ENCODE data around the gene ANKRD17. TPM values are rescaled to one million over a fixed set of nuclear protein-coding genes. Genes with fewer than 3 reads are reported as not detected.

The ANKRD17 gene
- total and polyA plus RNA-seq, 5 donors from 2014 or later: 6.9 to 63.4 (median 9.9) TPM

DNA sequence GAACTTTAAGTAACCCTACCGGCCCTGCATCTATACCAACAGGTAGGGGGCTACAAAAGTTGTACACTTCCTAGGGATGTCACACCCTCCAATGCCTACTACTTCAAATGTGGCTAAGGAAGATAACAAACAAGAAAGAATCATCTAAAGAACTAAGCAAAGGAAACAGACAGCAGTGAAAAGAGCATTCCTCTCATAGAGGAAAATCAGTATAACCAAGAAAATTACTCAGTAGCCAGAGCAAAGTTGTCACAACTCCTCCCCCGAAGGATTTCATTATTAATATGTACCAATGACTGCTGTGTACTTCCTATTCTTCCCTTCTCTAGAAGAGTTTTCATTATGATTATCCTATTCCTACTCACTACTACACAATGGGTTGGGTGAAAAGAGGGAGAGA, 12.6 kb downstream of the ANKRD17 start:
- no peaks in the 10 kb centered on the region for H3K27me3 ChIP-seq (ENCODE audit: control insufficient read depth, insufficient read depth, low read length)
- DNase-seq: no peak
- H3K4me1 Mint-ChIP-seq: peaks cover 48 to 75% (median 49%) of the 10 kb centered on the region in 4 donors
- H3K27ac Mint-ChIP-seq: peak overlapping the region; percentile 1 to 52 (median 23)
- no peaks in the 10 kb centered on the region for H3K27me3 Mint-ChIP-seq
- H3K9me3 Mint-ChIP-seq: no peaks in the 10 kb centered on the region
- H3K4me3 Mint-ChIP-seq: peak overlapping the region in 2 of 4 donors; percentile 5 to 24
- H3K9me3 ChIP-seq (ENCODE audit: control insufficient read depth in 2 of 2, low read length in 2 of 2): no peaks in the 10 kb centered on the region
- H3K36me3 Mint-ChIP-seq: peaks cover 21% of the 10 kb centered on the region
- ATAC-seq (ENCODE audit: low read depth in 2 of 2): no peak
- H3K27ac ChIP-seq (ENCODE audit: insufficient read depth, low read length, poor library complexity, severe bottlenecking): no peak overlapping the region
- peaks cover 5% of the 10 kb centered on the region for H3K36me3 ChIP-seq (ENCODE audit: control insufficient read depth, insufficient read depth, low read length)
- H3K4me1 ChIP-seq (ENCODE audit: control insufficient read depth, insufficient read depth, low read length, poor library complexity, severe bottlenecking): peaks cover 9% of the 10 kb centered on the region
- H3K4me3 ChIP-seq (ENCODE audit: low read depth, low read length): peak overlapping the region; percentile 34

DNA sequence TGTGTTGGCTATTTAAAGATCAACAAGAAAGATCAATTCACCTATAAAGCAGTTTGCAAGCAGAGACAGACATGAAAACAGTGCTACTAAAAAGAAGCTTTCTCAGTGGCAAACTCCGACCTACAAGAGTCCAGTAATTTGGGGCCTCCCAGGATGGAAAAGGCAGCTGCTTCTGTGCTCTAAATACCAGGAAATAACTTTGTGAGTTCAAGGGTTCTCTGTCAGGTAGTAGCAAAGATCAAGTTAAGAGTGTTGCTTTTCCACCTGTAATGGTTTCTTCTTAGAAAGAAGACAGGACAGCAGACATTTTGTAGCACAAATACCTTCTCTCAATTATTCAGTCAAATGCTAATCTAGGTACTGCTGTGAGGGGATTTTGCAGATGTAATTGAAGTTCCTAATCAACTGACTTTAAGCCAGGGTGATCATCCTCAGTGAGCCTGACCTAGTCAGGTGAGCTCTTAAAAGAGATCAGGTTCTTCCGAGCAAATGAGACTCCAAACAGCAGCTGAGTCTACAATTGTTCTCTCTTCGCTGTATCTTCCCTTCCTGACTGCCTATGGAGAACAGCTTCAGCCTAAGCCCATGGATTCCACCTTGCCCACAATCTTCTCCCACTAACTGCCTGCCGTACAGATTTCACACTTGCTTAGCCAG, 13.5 kb downstream of the ANKRD17 start:
- no peak for ATAC-seq (ENCODE audit: low read depth in 2 of 2)
- Histone ChIP-seq H3K4me1 (ENCODE audit: control insufficient read depth, insufficient read depth, low read length, poor library complexity, severe bottlenecking) (peaks cover 8% of the 10 kb centered on the region), H3K27ac (ENCODE audit: insufficient read depth, low read length, poor library complexity, severe bottlenecking) (no peak overlapping the region), H3K36me3 (ENCODE audit: control insufficient read depth, insufficient read depth, low read length) (peaks cover 2% of the 10 kb centered on the region), H3K4me3 (ENCODE audit: low read depth, low read length) (no peak overlapping the region), H3K9me3 (ENCODE audit: control insufficient read depth in 2 of 2, low read length in 2 of 2) (no peaks in the 10 kb centered on the region), H3K27me3 (ENCODE audit: control insufficient read depth, insufficient read depth, low read length) (no peaks in the 10 kb centered on the region)
- H3K27me3 Mint-ChIP-seq: no peaks in the 10 kb centered on the region
- peaks cover 45 to 73% (median 47%) of the 10 kb centered on the region in 4 donors for H3K4me1 Mint-ChIP-seq
- peak overlapping the region in 2 of 4 donors; percentile 3 to 57 for H3K4me3 Mint-ChIP-seq
- no peaks in the 10 kb centered on the region for H3K9me3 Mint-ChIP-seq
- DNase-seq: no peak
- peak overlapping the region in 1 of 3 donors; percentile 52 for H3K27ac Mint-ChIP-seq
- peaks cover 16% of the 10 kb centered on the region for H3K36me3 Mint-ChIP-seq

DNA sequence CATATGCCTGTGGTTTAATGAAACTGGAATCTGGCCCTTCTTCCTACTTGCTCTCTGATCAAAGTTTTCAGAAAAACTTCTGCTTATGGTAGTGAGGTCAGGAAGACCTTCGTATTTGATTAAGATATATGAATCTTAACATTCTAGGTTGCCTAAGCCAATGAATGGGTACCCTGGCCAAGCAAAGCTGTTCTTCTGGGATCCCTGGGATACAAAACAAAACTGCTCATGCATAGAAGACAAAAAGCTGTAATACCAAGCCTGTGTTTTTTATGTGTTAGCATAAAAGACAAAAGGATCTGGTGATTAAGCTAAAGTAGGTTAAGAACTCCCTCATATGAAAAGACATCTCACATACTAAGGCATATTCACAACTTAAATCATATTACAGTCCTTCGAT, 21.6 kb downstream of the ANKRD17 start:
- no peak for ATAC-seq (ENCODE audit: low read depth in 2 of 2)
- H3K4me3 ChIP-seq (ENCODE audit: low read depth, low read length): no peak overlapping the region
- Mint-ChIP-seq H3K4me3 (no peak overlapping the region), H3K36me3 (peaks cover 43% of the 10 kb centered on the region), H3K4me1 (peaks cover 33 to 56% (median 39%) of the 10 kb centered on the region in 4 donors), H3K9me3 (no peaks in the 10 kb centered on the region), H3K27ac (peak overlapping the region; percentile 37 to 77 (median 48)), H3K27me3 (no peaks in the 10 kb centered on the region)
- no peaks in the 10 kb centered on the region for H3K4me1 ChIP-seq (ENCODE audit: control insufficient read depth, insufficient read depth, low read length, poor library complexity, severe bottlenecking)
- H3K36me3 ChIP-seq (ENCODE audit: control insufficient read depth, insufficient read depth, low read length): peaks cover 26% of the 10 kb centered on the region
- H3K27ac ChIP-seq (ENCODE audit: insufficient read depth, low read length, poor library complexity, severe bottlenecking): no peak overlapping the region
- no peak for DNase-seq
- no peaks in the 10 kb centered on the region for H3K27me3 ChIP-seq (ENCODE audit: control insufficient read depth, insufficient read depth, low read length)
- no peaks in the 10 kb centered on the region for H3K9me3 ChIP-seq (ENCODE audit: control insufficient read depth in 2 of 2, low read length in 2 of 2)

- H3K27me3 ChIP-seq (ENCODE audit: control insufficient read depth, insufficient read depth, low read length): no peaks in the 10 kb centered on the region
- H3K9me3 ChIP-seq (ENCODE audit: control insufficient read depth in 2 of 2, low read length in 2 of 2): no peaks in the 10 kb centered on the region
- no peak overlapping the region for H3K4me3 ChIP-seq (ENCODE audit: low read depth, low read length)
- H3K27ac ChIP-seq (ENCODE audit: insufficient read depth, low read length, poor library complexity, severe bottlenecking): no peak overlapping the region
- no peak for DNase-seq
- Mint-ChIP-seq H3K4me1 (peaks cover 36 to 58% (median 42%) of the 10 kb centered on the region in 4 donors), H3K27me3 (no peaks in the 10 kb centered on the region), H3K27ac (peak overlapping the region in 1 of 3 donors; percentile 37), H3K36me3 (peaks cover 48% of the 10 kb centered on the region), H3K9me3 (no peaks in the 10 kb centered on the region), H3K4me3 (no peak overlapping the region)
- ATAC-seq (ENCODE audit: low read depth in 2 of 2): no peak
- peaks cover 30% of the 10 kb centered on the region for H3K36me3 ChIP-seq (ENCODE audit: control insufficient read depth, insufficient read depth, low read length)
- H3K4me1 ChIP-seq (ENCODE audit: control insufficient read depth, insufficient read depth, low read length, poor library complexity, severe bottlenecking): no peaks in the 10 kb centered on the region
Observed at GRCh38 chr4:73236151-73236550, 22.4 kb downstream of the ANKRD17 start.

GRCh38 chr4:73234712-73235111, 23.9 kb downstream of the ANKRD17 start:
- DNase-seq (no peak), ATAC-seq (ENCODE audit: low read depth in 2 of 2) (no peak)
- Mint-ChIP-seq H3K27ac (peak overlapping the region in 2 of 3 donors; percentile 4 to 82), H3K4me3 (no peak overlapping the region), H3K4me1 (peaks cover 31 to 57% (median 45%) of the 10 kb centered on the region in 4 donors), H3K27me3 (no peaks in the 10 kb centered on the region), H3K9me3 (no peaks in the 10 kb centered on the region), H3K36me3 (peaks cover 54% of the 10 kb centered on the region)
- H3K4me3 ChIP-seq (ENCODE audit: low read depth, low read length): no peak overlapping the region
- H3K4me1 ChIP-seq (ENCODE audit: control insufficient read depth, insufficient read depth, low read length, poor library complexity, severe bottlenecking): no peaks in the 10 kb centered on the region
- H3K27ac ChIP-seq (ENCODE audit: insufficient read depth, low read length, poor library complexity, severe bottlenecking): no peak overlapping the region
- H3K9me3 ChIP-seq (ENCODE audit: control insufficient read depth in 2 of 2, low read length in 2 of 2): no peaks in the 10 kb centered on the region
- H3K27me3 ChIP-seq (ENCODE audit: control insufficient read depth, insufficient read depth, low read length): no peaks in the 10 kb centered on the region
- H3K36me3 ChIP-seq (ENCODE audit: control insufficient read depth, insufficient read depth, low read length): peaks cover 30% of the 10 kb centered on the region

- H3K4me1 ChIP-seq (ENCODE audit: control insufficient read depth, insufficient read depth, low read length, poor library complexity, severe bottlenecking): no peaks in the 10 kb centered on the region
- peaks cover 0 to 1% (median 0%) of the 10 kb centered on the region in 7 donors for H3K9me3 Mint-ChIP-seq
- no peaks in the 10 kb centered on the region for H3K9me3 ChIP-seq (ENCODE audit: control insufficient read depth in 2 of 2, low read length in 2 of 2)
- no peaks in the 10 kb centered on the region for H3K27me3 ChIP-seq (ENCODE audit: control insufficient read depth, insufficient read depth, low read length)
- no peak overlapping the region for H3K4me3 ChIP-seq (ENCODE audit: low read depth, low read length)
- no peak overlapping the region for H3K27ac ChIP-seq (ENCODE audit: insufficient read depth, low read length, poor library complexity, severe bottlenecking)
- no peak for DNase-seq
- H3K36me3 Mint-ChIP-seq: peaks cover 44% of the 10 kb centered on the region
- ATAC-seq (ENCODE audit: low read depth in 2 of 2): no peak
- peak overlapping the region in 1 of 3 donors; percentile 59 for H3K27ac Mint-ChIP-seq
- H3K36me3 ChIP-seq (ENCODE audit: control insufficient read depth, insufficient read depth, low read length): peaks cover 30% of the 10 kb centered on the region
- no peaks in the 10 kb centered on the region for H3K27me3 Mint-ChIP-seq
- no peak overlapping the region for H3K4me3 Mint-ChIP-seq
- H3K4me1 Mint-ChIP-seq: peaks cover 20 to 34% (median 28%) of the 10 kb centered on the region in 4 donors
Observed at GRCh38 chr4:73231518-73232487, 26.8 kb downstream of the ANKRD17 start.

DNA sequence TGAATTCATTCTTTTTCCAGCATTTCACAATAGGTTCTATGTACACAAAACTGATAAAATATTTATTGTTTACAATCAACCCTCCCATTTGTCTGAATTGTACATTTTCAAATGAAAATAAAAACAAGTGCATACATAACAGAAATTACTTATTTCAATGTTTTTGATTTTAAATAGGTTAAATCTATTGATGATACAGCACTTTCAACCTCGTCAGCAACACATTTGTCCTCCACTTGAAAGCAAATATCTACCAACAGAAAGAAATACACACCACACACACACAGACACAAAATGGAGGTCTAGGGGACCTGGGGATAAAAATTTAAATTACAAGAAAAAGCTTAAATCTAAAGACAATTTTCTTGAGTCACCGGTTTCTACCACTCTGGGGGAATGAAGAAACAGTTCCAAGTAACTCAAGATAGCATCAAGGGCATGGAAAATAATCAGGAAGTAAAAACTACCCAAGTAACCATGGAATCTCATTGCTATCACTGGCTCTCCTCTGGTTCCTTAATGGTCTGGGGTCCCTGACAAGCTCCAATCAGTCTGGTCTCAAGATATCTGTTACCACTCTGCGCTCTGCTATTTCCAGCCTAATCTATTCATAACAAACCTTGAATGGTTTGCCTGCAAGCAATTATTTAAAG, 27.6 kb downstream of the ANKRD17 start:
- DNase-seq (no peak), ATAC-seq (ENCODE audit: low read depth in 2 of 2) (no peak)
- Mint-ChIP-seq H3K4me3 (no peak overlapping the region), H3K9me3 (peaks cover 0 to 1% (median 0%) of the 10 kb centered on the region in 7 donors), H3K27ac (peak overlapping the region in 2 of 3 donors; percentile 43 to 59), H3K27me3 (no peaks in the 10 kb centered on the region), H3K4me1 (peaks cover 18 to 25% (median 23%) of the 10 kb centered on the region in 4 donors), H3K36me3 (peaks cover 38% of the 10 kb centered on the region)
- no peaks in the 10 kb centered on the region for H3K27me3 ChIP-seq (ENCODE audit: control insufficient read depth, insufficient read depth, low read length)
- H3K4me3 ChIP-seq (ENCODE audit: low read depth, low read length): no peak overlapping the region
- no peaks in the 10 kb centered on the region for H3K9me3 ChIP-seq (ENCODE audit: control insufficient read depth in 2 of 2, low read length in 2 of 2)
- no peak overlapping the region for H3K27ac ChIP-seq (ENCODE audit: insufficient read depth, low read length, poor library complexity, severe bottlenecking)
- H3K4me1 ChIP-seq (ENCODE audit: control insufficient read depth, insufficient read depth, low read length, poor library complexity, severe bottlenecking): no peaks in the 10 kb centered on the region
- H3K36me3 ChIP-seq (ENCODE audit: control insufficient read depth, insufficient read depth, low read length): peaks cover 26% of the 10 kb centered on the region

All from CD4-positive, CD25-positive, alpha-beta regulatory T cell (primary cell).